SK-N-SH (cell line): ENCODE measurements around the gene DOCK3. TPM values are rescaled to one million over a fixed set of nuclear protein-coding genes. Genes with fewer than 3 reads are reported as not detected.

Source experiments
- CTCF ChIA-PET: fragments of 300-600, 350-600 bp; formaldehyde crosslinking; extraction: SDS; loops from one replicate; lab custom pipeline; 2021; lab: Yijun Ruan, JAX
- POLR2A ChIA-PET: fragments of 350-600 bp; sonication (Branson Sonifier 250); formaldehyde crosslinking; extraction: SDS; loops from one replicate; lab custom pipeline; 2020; ENCODE audit warnings: antibody characterized with exemption, inconsistent platforms; lab: Yijun Ruan, JAX
- DNase-seq: peaks from one replicate; pipeline ENCODE4 v3.0.0; 2012
- H2AFZ ChIP-seq: fragments of 200-600 bp; sonication (generic); 2 replicates; pipeline ENCODE4 v1.8.1; 2016; ENCODE audit warnings: antibody characterized with exemption, mild to moderate bottlenecking, low read depth
- H3F3A ChIP-seq: fragments of 200-600 bp; sonication (generic); replicated peaks from 2 replicates; pipeline ENCODE3; 2016; ENCODE audit warnings: antibody characterized with exemption, mild to moderate bottlenecking; ENCODE audit not compliant: insufficient read depth
- H3K27ac ChIP-seq, 2 experiments: fragments of 200-500 bp in 1 of 2; fragments of 200-600 bp in 1 of 2; sonication (Bioruptor generic) in 1 of 2; sonication (generic), shearing (Covaris generic) in 1 of 2; 2 replicates each; pipeline versions ENCODE4 v1.5.1 to v1.6.1; 2014 to 2016; ENCODE audit warnings: low read depth in 2 of 2, inconsistent platforms in 1 of 2, low read length in 1 of 2, mild to moderate bottlenecking in 1 of 2, mixed read lengths in 1 of 2
- H3K27me3 ChIP-seq: fragments of 200-600 bp; sonication (generic), shearing (Covaris generic); 2 replicates; pipeline ENCODE4 v1.6.1; 2016; ENCODE audit warnings: mixed run types; ENCODE audit not compliant: insufficient read depth
- H3K36me3 ChIP-seq, 2 experiments: fragments of 200-500 bp in 1 of 2; fragments of 200-600 bp in 1 of 2; sonication (Bioruptor generic) in 1 of 2; sonication (generic) in 1 of 2; replicated peaks in 1 of 2; 2 replicates each; pipeline versions ENCODE3 to v1.5.1; 2014 to 2016; ENCODE audit warnings: low read length in 1 of 2, mild to moderate bottlenecking in 1 of 2; ENCODE audit not compliant: insufficient read depth in 2 of 2, control insufficient read depth in 1 of 2
- H3K4me1 ChIP-seq, 2 experiments: fragments of 200-500 bp in 1 of 2; fragments of 200-600 bp in 1 of 2; sonication (Bioruptor generic) in 1 of 2; sonication (generic), shearing (Covaris generic) in 1 of 2; 2 replicates each; pipeline versions ENCODE4 v1.5.1 to v1.6.1; 2014 to 2016; ENCODE audit warnings: low read depth in 1 of 2, low read length in 1 of 2, mixed run types in 1 of 2; ENCODE audit not compliant: insufficient read depth in 2 of 2, control insufficient read depth in 1 of 2
- H3K4me2 ChIP-seq: fragments of 200-600 bp; sonication (generic), shearing (Covaris generic); 2 replicates; pipeline ENCODE4 v1.6.1; 2017; ENCODE audit warnings: mixed run types
- H3K4me3 ChIP-seq, 2 experiments: fragments of 200-500 bp in 1 of 2; fragments of 200-600 bp in 1 of 2; sonication (Bioruptor generic) in 1 of 2; sonication (generic), shearing (Covaris generic) in 1 of 2; 2 replicates each; pipeline versions ENCODE4 v1.5.1 to v1.8.1; 2014 to 2016; ENCODE audit warnings: low read depth in 2 of 2, inconsistent platforms in 1 of 2, low read length in 1 of 2, mild to moderate bottlenecking in 1 of 2, mixed read lengths in 1 of 2, moderate library complexity in 1 of 2
- H3K79me2 ChIP-seq: fragments of 200-600 bp; sonication (generic); 2 replicates; pipeline ENCODE4 v1.8.1; 2017; ENCODE audit warnings: mild to moderate bottlenecking; ENCODE audit not compliant: insufficient read depth
- H3K9ac ChIP-seq: fragments of 200-600 bp; sonication (generic); 2 replicates; pipeline ENCODE4 v1.6.1; 2017; ENCODE audit warnings: mixed run types
- H3K9me2 ChIP-seq: fragments of 200-600 bp; sonication (generic); 2 replicates; pipeline ENCODE4 v1.6.1; 2017; ENCODE audit warnings: mixed run types
- H3K9me3 ChIP-seq: fragments of 200-600 bp; sonication (generic); 2 replicates; pipeline ENCODE4 v1.6.1; 2017; ENCODE audit warnings: mixed run types, mild to moderate bottlenecking, moderate library complexity
- H4K20me1 ChIP-seq: fragments of 200-600 bp; sonication (generic); 2 replicates; pipeline ENCODE4 v1.6.1; 2017; ENCODE audit warnings: mild to moderate bottlenecking, mixed run types; ENCODE audit not compliant: insufficient read depth
- ELF1 ChIP-seq: IDR thresholded peaks from 2 replicates; pipeline ENCODE4 v1.4.0; 2012
- EZH2phosphoT487 ChIP-seq: fragments of 200-600 bp; sonication (generic); IDR thresholded peaks from 2 replicates; pipeline ENCODE4 v1.6.1; 2017; ENCODE audit warnings: low read depth, mixed run types, mild to moderate bottlenecking, antibody characterized with exemption, moderate library complexity, borderline replicate concordance
- IRF3 ChIP-seq: fragments of 150-350 bp; IDR thresholded peaks from 2 replicates; pipeline ENCODE4 v1.6.1; 2016; ENCODE audit warnings: mild to moderate bottlenecking, low read depth, low read length
- MXI1 ChIP-seq: IDR thresholded peaks from 2 replicates; pipeline ENCODE4 v1.6.1; 2012; ENCODE audit warnings: mild to moderate bottlenecking, low read depth, low read length, improper control_type of control experiment
- RAD21 ChIP-seq: IDR thresholded peaks from 2 replicates; pipeline ENCODE4 v1.6.1; 2012; ENCODE audit warnings: mild to moderate bottlenecking, low read length
- RXRA ChIP-seq: IDR thresholded peaks from 2 replicates; pipeline ENCODE4 v1.4.0; 2012; ENCODE audit warnings: low read depth, mild to moderate bottlenecking, borderline replicate concordance
- TAF1 ChIP-seq: IDR thresholded peaks from 2 replicates; pipeline ENCODE4 v1.6.1; 2012; ENCODE audit warnings: low read depth, mild to moderate bottlenecking, low read length, moderate library complexity, borderline replicate concordance
- TCF12 ChIP-seq: IDR thresholded peaks from 2 replicates; pipeline ENCODE4 v1.4.0; 2012
- WGBS: methylation state at CpG from one replicate; pipeline ENCODE4 v1.1.6; 2017; ENCODE audit warnings: low lambda C conversion rate; 5-methylcytosine and 5-hydroxymethylcytosine counted together
- polyA plus RNA-seq, 3 experiments: library from polyadenylated mRNA; depleted of rRNA; stranded (reverse); fragments of >200 nt; gene quantifications; 2 replicates each; pipeline ENCODE4 v1.2.3, GENCODE V29; 2012
- TF ChIP-seq, protein P1 (sequence below): IDR thresholded peaks from 2 replicates; pipeline ENCODE4 v1.4.0; 2012; ENCODE audit warnings: low read depth, borderline replicate concordance

The DOCK3 gene
- polyA plus RNA-seq, 1 of the 3 experiments (the other 2 are of a cell fraction) = 0.05 TPM

DNA sequence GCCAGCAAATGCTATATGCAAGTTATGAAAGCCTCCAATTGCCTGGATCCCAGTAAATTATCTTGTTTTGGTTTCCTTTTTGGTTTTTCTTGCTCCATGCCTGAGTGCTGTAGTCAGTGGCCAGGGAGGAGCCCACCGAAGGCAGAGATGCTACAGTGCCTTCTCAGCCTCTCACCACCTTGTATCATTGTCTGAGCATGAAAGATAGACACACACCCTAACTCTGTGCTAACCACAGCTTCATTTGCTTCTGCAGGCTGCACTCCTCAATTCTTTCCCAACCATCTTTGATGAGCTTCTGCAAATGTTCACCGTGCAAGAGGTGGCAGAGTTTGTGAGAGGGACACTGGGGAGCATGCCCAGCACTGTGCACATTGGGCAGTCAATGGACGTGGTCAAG lies 595.8 kb downstream of the DOCK3 start:
- no peaks in the 10 kb centered on the region for H3K27me3 ChIP-seq
- no peaks in the 10 kb centered on the region for H3K9me3 ChIP-seq
- no peak overlapping the region for H3K4me3 ChIP-seq
- DNase-seq = no peak
- no peak for TF ChIP-seq EZH2phosphoT487
- no peaks in the 10 kb centered on the region for H3K4me1 ChIP-seq
- H2AFZ ChIP-seq = no peak overlapping the region
- H3K4me2 ChIP-seq = no peak overlapping the region
- no peaks in the 10 kb centered on the region for H3K79me2 ChIP-seq
- no peak overlapping the region for H3K9ac ChIP-seq
- no peak overlapping the region for H3K27ac ChIP-seq
- H3F3A ChIP-seq = no peaks in the 10 kb centered on the region
- 0% methylated on average over 3 of the region's 3 CpGs for WGBS
- CTCF ChIA-PET = no interaction called here
- H3K36me3 ChIP-seq = no peaks in the 10 kb centered on the region
- POLR2A ChIA-PET = no interaction called here
- H4K20me1 ChIP-seq = no peaks in the 10 kb centered on the region
- H3K9me2 ChIP-seq = no peaks in the 10 kb centered on the region

DNA sequence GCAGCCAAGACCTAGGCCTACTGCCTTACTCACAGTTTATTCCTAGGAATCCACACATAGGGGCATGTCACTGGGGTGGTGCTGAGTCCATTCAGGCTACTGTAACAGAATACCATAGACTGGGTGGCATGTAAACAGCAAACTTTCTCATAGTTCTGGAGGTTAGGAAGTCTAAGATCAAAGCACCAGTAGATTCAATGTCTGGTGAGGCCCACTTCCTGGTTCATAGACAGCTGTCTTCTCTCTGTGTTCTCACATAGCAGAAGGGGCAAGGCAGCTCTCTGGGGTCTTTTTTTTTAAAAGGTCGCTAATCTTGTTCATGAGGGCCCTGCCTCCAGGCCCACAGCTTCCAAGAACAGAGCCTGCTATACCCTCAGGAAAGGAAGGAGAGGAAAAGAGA lies 596.4 kb downstream of the DOCK3 start:
- H3K27ac ChIP-seq = no peak overlapping the region
- CTCF ChIA-PET = interaction anchor here (1.3 kb wide), 1 partner anchor 10 kb away, joined by 4 read pairs; no protein-coding TSS in a partner anchor
- WGBS = 0% methylated on average over 1 of the region's 1 CpG

More for the DNA sequence above, 596.4 kb downstream of the DOCK3 start:
- POLR2A ChIA-PET = no interaction called here
- no peak overlapping the region for H3K4me3 ChIP-seq
- no peak overlapping the region for H3K4me2 ChIP-seq
- H3K36me3 ChIP-seq = no peaks in the 10 kb centered on the region
- no peaks in the 10 kb centered on the region for H3F3A ChIP-seq
- TF ChIP-seq IRF3 (no peak), EZH2phosphoT487 (no peak), ELF1 (no peak), MXI1 (no peak), TAF1 (no peak), RAD21 (no peak), TCF12 (no peak), RXRA (no peak)
- TF ChIP-seq, protein P1, sequence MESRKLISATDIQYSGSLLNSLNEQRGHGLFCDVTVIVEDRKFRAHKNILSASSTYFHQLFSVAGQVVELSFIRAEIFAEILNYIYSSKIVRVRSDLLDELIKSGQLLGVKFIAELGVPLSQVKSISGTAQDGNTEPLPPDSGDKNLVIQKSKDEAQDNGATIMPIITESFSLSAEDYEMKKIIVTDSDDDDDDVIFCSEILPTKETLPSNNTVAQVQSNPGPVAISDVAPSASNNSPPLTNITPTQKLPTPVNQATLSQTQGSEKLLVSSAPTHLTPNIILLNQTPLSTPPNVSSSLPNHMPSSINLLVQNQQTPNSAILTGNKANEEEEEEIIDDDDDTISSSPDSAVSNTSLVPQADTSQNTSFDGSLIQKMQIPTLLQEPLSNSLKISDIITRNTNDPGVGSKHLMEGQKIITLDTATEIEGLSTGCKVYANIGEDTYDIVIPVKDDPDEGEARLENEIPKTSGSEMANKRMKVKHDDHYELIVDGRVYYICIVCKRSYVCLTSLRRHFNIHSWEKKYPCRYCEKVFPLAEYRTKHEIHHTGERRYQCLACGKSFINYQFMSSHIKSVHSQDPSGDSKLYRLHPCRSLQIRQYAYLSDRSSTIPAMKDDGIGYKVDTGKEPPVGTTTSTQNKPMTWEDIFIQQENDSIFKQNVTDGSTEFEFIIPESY = no peak
- H3K9ac ChIP-seq = no peak overlapping the region
- no peaks in the 10 kb centered on the region for H3K27me3 ChIP-seq
- H3K79me2 ChIP-seq = no peaks in the 10 kb centered on the region
- H4K20me1 ChIP-seq = no peaks in the 10 kb centered on the region
- no peaks in the 10 kb centered on the region for H3K9me2 ChIP-seq
- DNase-seq = no peak
- no peaks in the 10 kb centered on the region for H3K9me3 ChIP-seq
- H3K4me1 ChIP-seq = no peaks in the 10 kb centered on the region
- H2AFZ ChIP-seq = no peak overlapping the region
